GM19467 (cell line): ENCODE measurements around the gene EPHX1.

Experiments
- ATAC-seq: cut with Tn5 transposase; IDR thresholded peaks from one replicate; pipeline ENCODE4 v1.9.1; 2021; ENCODE audit warnings: mild to moderate bottlenecking, moderate library complexity; ENCODE audit not compliant: unreplicated experiment

The EPHX1 gene

DNA sequence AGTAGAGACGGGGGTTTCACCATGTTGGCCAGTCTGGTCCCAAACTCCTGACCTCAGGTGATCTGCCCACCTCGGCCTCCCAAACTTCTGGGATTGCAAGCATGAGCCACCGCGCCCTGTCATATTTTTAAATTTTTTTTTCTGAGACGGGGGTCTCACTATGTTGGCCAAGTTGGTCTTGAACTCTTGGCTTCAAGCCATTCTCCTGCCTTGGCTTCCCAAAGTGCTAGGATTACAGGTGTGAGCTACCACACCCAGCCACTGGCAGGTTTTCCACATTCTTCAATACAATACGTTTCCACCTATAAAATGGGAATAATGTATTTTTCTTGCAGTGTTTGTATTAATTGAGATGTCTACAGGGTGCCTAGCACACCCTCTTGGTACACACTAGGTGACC lies 82.4 kb downstream of the EPHX1 start:
- no peak for ATAC-seq
